Measurements from ENCODE around the gene RNF186.

DNA sequence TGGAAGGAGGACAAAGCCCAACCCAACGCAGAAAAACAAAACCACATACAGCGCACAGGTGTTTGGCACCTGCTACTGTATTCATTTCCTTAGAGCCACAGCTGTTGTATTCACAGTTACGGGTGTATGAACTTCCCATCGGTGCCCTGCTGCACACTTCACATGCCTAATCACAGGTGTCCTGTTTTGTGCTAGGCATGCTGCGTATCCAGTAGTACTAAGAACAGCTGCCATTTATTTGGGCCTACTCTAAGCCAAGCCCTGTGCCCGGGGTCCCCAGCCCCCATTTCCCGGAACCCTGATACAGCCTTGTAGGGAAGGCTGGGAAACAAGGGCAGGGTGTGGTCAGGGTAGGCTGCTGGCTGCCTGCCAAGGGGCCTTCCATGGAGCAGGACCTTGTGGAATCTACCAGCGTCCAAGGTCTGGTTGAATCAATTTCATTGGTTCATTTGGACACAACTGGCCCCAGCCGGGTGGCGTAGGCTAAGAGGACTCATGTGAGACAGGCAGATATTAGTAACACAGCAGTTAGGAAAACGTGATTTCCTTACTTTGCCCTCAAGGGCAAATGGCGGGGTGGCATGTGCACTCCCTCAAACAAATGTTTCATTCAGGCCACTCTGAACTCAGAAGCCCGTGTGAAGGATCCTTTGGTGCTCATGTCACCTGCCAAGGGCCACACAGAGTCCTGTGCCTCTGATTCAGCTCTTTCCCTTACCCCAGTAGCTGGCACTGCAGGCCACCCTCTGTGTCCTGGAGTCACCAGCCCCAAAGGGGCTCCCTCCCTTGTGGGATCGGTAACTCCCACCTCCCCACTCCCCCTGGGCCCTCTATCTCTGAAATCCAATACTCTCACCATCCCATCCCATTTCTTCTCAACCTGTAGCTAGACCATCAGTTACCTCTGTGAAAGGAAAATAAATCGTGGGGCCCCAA lies 986 bp upstream of the RNF186 start:
- no peak for TF ChIP-seq EZH2 (IDR thresholded peaks at IDR 0.05; ENCODE audit: borderline replicate concordance, low read length)
- TF ChIP-seq, protein P1, sequence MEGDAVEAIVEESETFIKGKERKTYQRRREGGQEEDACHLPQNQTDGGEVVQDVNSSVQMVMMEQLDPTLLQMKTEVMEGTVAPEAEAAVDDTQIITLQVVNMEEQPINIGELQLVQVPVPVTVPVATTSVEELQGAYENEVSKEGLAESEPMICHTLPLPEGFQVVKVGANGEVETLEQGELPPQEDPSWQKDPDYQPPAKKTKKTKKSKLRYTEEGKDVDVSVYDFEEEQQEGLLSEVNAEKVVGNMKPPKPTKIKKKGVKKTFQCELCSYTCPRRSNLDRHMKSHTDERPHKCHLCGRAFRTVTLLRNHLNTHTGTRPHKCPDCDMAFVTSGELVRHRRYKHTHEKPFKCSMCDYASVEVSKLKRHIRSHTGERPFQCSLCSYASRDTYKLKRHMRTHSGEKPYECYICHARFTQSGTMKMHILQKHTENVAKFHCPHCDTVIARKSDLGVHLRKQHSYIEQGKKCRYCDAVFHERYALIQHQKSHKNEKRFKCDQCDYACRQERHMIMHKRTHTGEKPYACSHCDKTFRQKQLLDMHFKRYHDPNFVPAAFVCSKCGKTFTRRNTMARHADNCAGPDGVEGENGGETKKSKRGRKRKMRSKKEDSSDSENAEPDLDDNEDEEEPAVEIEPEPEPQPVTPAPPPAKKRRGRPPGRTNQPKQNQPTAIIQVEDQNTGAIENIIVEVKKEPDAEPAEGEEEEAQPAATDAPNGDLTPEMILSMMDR (conservative IDR thresholded peaks at IDR 0.05 in 1 of 2, IDR thresholded peaks at IDR 0.05 in 1 of 2; ENCODE audit: extremely low read depth in 1 of 2, insufficient read depth in 1 of 2, low read depth in 1 of 2, low read length in 2 of 2), result no peak

Data from mammary epithelial cell (primary cell).